HG03039 (cell line): Measurements from ENCODE around the gene ORM1.
"Not testable (repeated sequence)": the region's sequence is repeated elsewhere in the genome, so short reads cannot be mapped to it uniquely, and the experiment has no call there.

Source experiments
- ATAC-seq: cut with Tn5 transposase; IDR thresholded peaks from one replicate; pipeline ENCODE4 v1.9.1; 2021; ENCODE audit warnings: mild to moderate bottlenecking, moderate library complexity; ENCODE audit not compliant: unreplicated experiment

Gene ORM1

GRCh38 chr9:114322831-114323531 is at the start of gene ORM1:
ORM1 (plus strand) TSS chr9:114323098; CDS start chr9:114323134, 36 bp downstream.
- ATAC-seq = not testable (repeated sequence)

DNA sequence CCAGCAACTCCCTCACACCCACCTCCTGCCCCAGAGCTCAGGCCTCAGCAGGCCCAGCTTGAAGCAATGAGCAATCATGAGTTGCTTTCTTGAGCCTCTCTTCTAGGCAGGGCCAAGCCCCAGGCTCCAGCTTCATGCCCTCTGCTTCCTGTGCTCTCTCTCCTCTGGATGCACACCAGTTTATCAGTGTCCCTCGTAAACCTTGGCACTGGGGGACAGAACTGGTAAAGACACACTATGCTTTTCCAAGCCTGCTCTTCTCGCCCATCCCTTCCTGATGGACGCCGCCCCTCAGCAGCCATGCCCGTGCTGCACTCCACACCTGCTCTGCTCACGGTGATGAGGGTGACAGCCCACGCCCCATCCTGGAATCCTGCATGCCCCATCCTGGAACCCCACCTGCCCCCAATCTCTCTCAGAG is 49.4 kb upstream of the ORM1 start:
- ATAC-seq = no peak

GRCh38 chr9:114274217-114274616 is 48.7 kb upstream of the ORM1 start:
- ATAC-seq = no peak

DNA sequence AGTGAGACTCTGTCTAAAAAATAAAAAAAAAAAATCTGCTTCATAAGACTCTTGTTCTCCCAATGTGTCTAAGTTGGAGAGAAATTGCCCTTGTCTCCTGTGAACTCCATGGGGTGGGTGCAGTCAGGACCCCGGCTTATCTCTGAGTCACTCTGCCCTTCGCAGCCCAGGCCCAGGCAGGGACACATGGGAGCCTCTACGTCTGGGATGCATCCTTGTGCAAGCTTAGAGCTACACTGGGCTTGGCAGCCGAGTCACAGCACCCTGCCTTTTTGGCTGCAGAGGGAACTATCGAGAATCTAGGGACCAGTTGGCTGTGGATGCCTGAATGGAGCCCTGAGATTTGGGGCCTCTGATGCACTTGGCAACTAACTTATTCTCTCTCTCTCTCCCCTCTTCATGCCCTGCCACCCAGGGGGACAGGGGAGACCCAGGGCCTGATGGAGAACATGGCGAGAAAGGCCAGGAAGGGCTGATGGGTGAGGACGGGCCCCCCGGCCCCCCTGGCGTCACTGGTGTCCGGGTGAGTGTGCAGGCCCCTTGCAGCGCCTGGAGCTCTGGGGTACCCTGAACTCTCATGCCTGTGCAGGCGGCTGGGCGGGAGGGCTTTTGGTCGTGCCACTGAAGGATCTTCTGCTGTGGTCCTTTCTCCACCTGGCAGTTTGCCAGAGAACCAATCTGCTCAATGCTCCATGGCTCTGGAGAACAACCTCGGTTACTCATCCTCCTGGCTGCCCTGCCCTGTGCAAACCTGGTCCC is 47.5 kb upstream of the ORM1 start:
- no peak for ATAC-seq

- no peak for ATAC-seq
These were observed 45.7 kb upstream of the ORM1 start for GRCh38 chr9:114276908-114277821.

GRCh38 chr9:114278356-114278755 is 44.5 kb upstream of the ORM1 start:
- no peak for ATAC-seq

- ATAC-seq = no peak
These were observed 43.9 kb upstream of the ORM1 start for GRCh38 chr9:114278881-114279570.

- no peak for ATAC-seq
These were observed 43.2 kb upstream of the ORM1 start for GRCh38 chr9:114279693-114280092.

- no peak for ATAC-seq
These were observed 42.0 kb upstream of the ORM1 start for GRCh38 chr9:114280636-114281472.

GRCh38 chr9:114281473-114282103 is 41.3 kb upstream of the ORM1 start:
- no peak for ATAC-seq

DNA sequence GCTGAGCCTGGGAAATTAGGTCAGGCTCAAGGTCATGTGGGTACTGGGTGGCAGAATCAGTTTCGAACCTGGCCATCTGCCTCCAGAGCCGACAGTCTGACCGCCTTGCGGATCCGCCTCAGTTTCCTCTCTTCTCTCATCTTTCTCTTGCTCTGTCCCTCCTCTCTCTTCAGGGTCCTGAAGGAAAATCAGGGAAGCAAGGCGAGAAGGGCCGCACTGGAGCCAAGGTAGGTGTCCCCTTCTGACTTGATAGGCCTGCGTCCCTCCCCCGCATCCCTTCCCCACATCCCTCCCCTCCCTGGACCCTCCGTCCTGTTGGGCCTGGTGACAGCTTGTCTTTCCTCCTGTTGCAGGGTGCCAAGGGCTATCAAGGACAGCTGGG is 40.8 kb upstream of the ORM1 start:
- ATAC-seq = no peak

GRCh38 chr9:114282507-114282906 is 40.4 kb upstream of the ORM1 start:
- no peak for ATAC-seq

GRCh38 chr9:114282926-114283325 is 40.0 kb upstream of the ORM1 start:
- no peak for ATAC-seq

DNA sequence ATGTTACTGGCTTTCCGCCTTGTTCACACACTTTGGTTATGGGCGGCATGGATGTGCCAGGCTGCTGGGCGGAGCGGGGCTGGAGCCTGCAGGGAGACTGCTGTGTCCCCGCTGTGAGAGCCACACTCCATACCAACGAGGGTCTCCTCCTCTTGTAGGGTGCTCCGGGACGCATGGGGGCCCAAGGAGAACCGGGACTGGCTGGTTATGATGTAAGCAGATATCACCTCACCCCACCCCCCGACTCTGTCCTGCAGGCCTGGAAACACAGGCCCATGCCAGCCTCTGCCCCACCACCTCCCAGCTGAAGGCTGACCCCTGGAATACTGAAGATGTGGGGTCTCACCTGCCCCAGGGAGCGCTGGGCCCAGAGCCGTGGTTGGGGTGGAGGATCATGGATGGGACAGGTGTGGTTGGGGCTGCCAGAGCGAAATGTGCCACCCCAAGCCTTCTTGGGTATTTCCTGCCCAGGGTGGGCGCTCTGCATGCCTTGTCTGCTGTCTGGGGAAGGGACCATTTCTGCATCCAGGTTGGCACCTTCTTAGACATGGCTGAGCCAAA is 39.3 kb upstream of the ORM1 start:
- ATAC-seq = no peak

DNA sequence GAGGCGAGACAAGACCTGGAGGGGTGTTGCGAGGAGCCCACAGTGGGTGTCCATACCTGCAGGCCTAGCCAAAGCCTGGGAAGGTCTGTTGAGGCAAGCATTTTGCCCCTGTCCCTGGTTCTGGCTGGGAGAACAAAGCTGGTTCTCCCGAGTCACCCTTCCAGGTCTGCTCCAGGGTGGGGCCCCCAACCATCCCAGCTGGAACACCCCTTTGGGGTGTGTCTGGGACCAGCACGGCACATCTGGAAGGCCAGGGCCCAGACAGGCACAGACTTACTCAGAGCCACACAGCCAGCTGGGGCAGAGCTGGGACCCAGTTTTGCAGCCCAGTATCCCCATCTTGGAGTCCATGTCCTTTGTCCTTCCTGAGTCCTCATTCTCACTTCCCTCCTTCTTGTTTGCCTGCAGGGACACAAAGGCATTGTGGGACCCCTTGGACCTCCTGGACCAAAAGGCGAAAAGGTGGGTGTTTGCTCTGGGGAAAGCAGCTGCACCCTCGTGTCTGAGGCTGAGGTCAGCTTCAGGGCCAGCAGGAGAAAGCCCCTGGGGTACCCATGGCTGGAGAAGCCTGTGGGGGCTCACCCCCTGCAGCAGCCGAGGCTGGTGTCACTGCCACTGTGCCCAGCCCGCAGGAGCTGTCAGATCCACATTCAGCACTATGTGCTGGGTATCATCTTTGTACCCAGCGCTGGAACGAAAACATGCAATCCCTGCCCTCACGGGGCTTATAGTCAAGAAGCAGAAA is 38.4 kb upstream of the ORM1 start:
- no peak for ATAC-seq

DNA sequence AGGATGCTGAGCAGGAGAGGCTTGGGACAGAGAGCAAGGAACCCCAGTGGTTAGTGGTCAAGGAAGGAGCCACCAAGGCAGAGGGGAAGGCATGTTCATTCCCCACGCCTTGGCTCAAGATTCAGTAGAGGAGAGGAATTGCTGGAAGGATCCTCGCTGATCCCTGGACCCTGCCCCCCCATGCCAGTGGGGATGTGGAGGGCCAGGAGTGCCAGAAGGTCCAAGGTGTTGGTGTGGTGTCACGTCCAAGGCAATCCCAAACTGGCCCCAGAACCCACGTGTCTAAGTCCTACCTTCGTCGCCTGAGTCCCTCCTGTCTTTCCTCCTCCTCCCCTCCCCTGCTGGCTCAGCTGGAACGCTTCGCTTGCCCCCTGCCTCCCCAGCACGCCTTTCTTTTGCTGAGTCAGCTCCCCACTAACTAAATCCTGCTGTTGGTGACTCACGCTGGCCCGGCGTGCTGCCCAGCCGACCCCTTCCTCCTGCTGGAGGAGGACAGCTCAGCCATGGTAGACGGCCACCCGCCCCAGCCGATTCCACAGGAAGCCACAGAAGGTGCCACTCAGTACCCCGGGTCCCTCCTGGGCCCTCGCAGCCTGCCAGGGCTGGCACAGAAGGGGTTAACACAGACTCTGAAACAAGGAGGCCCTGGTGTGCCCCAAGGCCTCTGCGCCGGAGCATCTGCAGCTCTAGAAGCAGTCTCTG is 37.6 kb upstream of the ORM1 start:
- ATAC-seq = no peak

DNA sequence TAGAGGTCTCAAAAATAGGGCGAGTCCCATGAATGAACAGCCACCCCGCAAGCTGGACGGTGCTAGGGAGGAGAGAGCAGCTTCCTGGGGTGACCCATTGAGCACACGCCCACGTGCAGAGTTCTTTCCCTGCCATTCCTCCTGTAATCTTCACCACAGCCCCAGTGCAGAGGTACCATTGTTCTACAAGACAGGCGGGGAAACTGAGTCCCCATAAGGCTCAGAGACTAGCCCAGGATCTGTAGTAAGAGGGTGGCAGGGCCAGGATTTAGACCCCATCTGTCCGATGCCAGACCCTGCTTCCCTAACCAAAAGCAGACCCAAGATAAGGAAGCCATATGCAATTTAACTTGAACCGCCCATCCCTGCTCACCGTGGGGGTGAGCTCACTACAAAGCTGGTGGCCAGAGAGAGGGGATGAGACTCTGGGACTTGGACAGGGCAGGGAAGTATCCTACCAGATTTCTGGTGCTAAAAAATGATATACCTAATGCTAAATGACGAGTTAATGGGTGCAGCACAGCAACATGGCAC is 36.7 kb upstream of the ORM1 start:
- no peak for ATAC-seq
